Measurements from ENCODE around the gene C12orf60.

C12orf60 gene

GRCh38 chr12:14850929-14851663 lies 47.6 kb downstream of the C12orf60 start:
- H3K4me3 ChIP-seq (ENCODE audit: low read depth, low read length), result no peak overlapping the region
- peak; percentile 69 for DNase-seq (ENCODE audit: low read depth)
- TF ChIP-seq CTCF (IDR thresholded peaks at IDR 0.05; ENCODE audit: insufficient read depth, low read depth, low read length, missing control alignments), result no peak

GRCh38 chr12:14852880-14853279 lies 49.4 kb downstream of the C12orf60 start:
- DNase-seq (ENCODE audit: low read depth), result no peak
- H3K4me3 ChIP-seq (ENCODE audit: low read depth, low read length), result no peak overlapping the region
- no peak for TF ChIP-seq CTCF (IDR thresholded peaks at IDR 0.05; ENCODE audit: insufficient read depth, low read depth, low read length, missing control alignments)

- no peak for TF ChIP-seq CTCF (IDR thresholded peaks at IDR 0.05; ENCODE audit: insufficient read depth, low read depth, low read length, missing control alignments)
- no peak overlapping the region for H3K4me3 ChIP-seq (ENCODE audit: low read depth, low read length)
- no peak for DNase-seq (ENCODE audit: low read depth)
Observed at GRCh38 chr12:14853961-14854360, 50.5 kb downstream of the C12orf60 start.

GRCh38 chr12:14854586-14855183 lies 51.2 kb downstream of the C12orf60 start:
- DNase-seq (ENCODE audit: low read depth), result peak; percentile 22
- no peak overlapping the region for H3K4me3 ChIP-seq (ENCODE audit: low read depth, low read length)
- no peak for TF ChIP-seq CTCF (IDR thresholded peaks at IDR 0.05; ENCODE audit: insufficient read depth, low read depth, low read length, missing control alignments)

- no peak for TF ChIP-seq CTCF (IDR thresholded peaks at IDR 0.05; ENCODE audit: insufficient read depth, low read depth, low read length, missing control alignments)
- no peak overlapping the region for H3K4me3 ChIP-seq (ENCODE audit: low read depth, low read length)
- no peak for DNase-seq (ENCODE audit: low read depth)
Observed at GRCh38 chr12:14858513-14858912, 55.0 kb downstream of the C12orf60 start.

- H3K4me3 ChIP-seq (ENCODE audit: low read depth, low read length), result no peak overlapping the region
- no peak for DNase-seq (ENCODE audit: low read depth)
- TF ChIP-seq CTCF (IDR thresholded peaks at IDR 0.05; ENCODE audit: insufficient read depth, low read depth, low read length, missing control alignments), result no peak
Observed at GRCh38 chr12:14860490-14860889, 57.0 kb downstream of the C12orf60 start.

All from GM12865 (cell line).